Endothelial cell of umbilical vein (primary cell): ENCODE data around the gene OTP. TPM values are rescaled to one million over a fixed set of nuclear protein-coding genes. Genes with fewer than 3 reads are reported as not detected.

Source experiments
- BruUV-seq: library from RNA; stranded (reverse); fragments of 400-500 nt; replicated peaks from 2 replicates; lab custom pipeline; 2021; lab: Mats Ljungman, UMichigan
- CTCF ChIA-PET: fragments of 300-600, 350-600 bp; sonication (Branson Sonifier 250); formaldehyde crosslinking; loops from one replicate; lab custom pipeline; 2021; ENCODE audit warnings: antibody characterized with exemption, inconsistent platforms; lab: Charles Lee
- POLR2A ChIA-PET: fragments of 300-600, 350-600 bp; sonication (Branson Sonifier 250); formaldehyde crosslinking; loops from one replicate; lab custom pipeline; 2021; ENCODE audit warnings: antibody characterized with exemption, inconsistent platforms; lab: Charles Lee
- DNase-seq: peaks from one replicate; pipeline ENCODE4 v3.0.0-alpha.2; 2011; ENCODE audit warnings: low read depth, low spot score
- FAIRE-seq: peaks from 2 replicates; lab custom pipeline; 2011; peaks lifted over from hg19 to GRCh38; lab: Jason Lieb, UNC
- H2AFZ ChIP-seq: 2 replicates; pipeline ENCODE4 v1.6.0; 2012; ENCODE audit warnings: low read depth, low read length, control low read depth, inconsistent platforms
- H3K27ac ChIP-seq: 2 replicates; pipeline ENCODE4 v1.5.1; 2011; ENCODE audit warnings: low read depth, mild to moderate bottlenecking, control low read depth, low read length, moderate library complexity; ENCODE audit not compliant: insufficient read depth
- H3K27me3 ChIP-seq, 2 experiments: 2 replicates each; pipeline versions ENCODE4 v1.6.0 to v1.6.1; 2011; ENCODE audit warnings: low read length in 2 of 2, mixed read lengths in 1 of 2; ENCODE audit not compliant: control insufficient read depth in 2 of 2, insufficient read depth in 2 of 2
- H3K36me3 ChIP-seq, 2 experiments: 2 replicates in 1 of 2; 3 replicates in 1 of 2; pipeline ENCODE4 v1.5.1; 2011; ENCODE audit warnings: low read length in 2 of 2, mild to moderate bottlenecking in 1 of 2, moderate library complexity in 1 of 2; ENCODE audit not compliant: control insufficient read depth in 2 of 2, insufficient read depth in 2 of 2; ENCODE audit errors: extremely low read depth in 1 of 2
- H3K4me1 ChIP-seq: 3 replicates; pipeline ENCODE4 v1.5.1; 2011; ENCODE audit warnings: mild to moderate bottlenecking, low read length; ENCODE audit not compliant: control insufficient read depth, insufficient read depth; ENCODE audit errors: extremely low read depth
- H3K4me2 ChIP-seq: 2 replicates; pipeline ENCODE4 v1.6.1; 2011; ENCODE audit warnings: low read length, control low read depth, mixed read lengths; ENCODE audit not compliant: insufficient read depth
- H3K4me3 ChIP-seq, 3 experiments: fragments of 200-600 bp in 1 of 3; sonication (generic), shearing (Covaris generic) in 1 of 3; replicated peaks in 1 of 3; 2 replicates each; pipeline ENCODE4 v1.5.1; 2011 to 2016; ENCODE audit warnings: control low read depth in 3 of 3, low read length in 3 of 3, mild to moderate bottlenecking in 2 of 3, inconsistent platforms in 1 of 3, low read depth in 1 of 3, moderate library complexity in 1 of 3; ENCODE audit not compliant: insufficient read depth in 1 of 3
- H3K79me2 ChIP-seq: 2 replicates; pipeline ENCODE4 v1.6.0; 2012; ENCODE audit warnings: low read length, inconsistent platforms; ENCODE audit not compliant: control insufficient read depth, insufficient read depth
- H3K9ac ChIP-seq: replicated peaks from 2 replicates; pipeline ENCODE3; 2011; ENCODE audit warnings: low read length, control low read depth; ENCODE audit not compliant: insufficient read depth; ENCODE audit errors: extremely low read depth
- H3K9me1 ChIP-seq: replicated peaks from 3 replicates; pipeline ENCODE4 v1.6.0; 2011; ENCODE audit warnings: mild to moderate bottlenecking, low read length; ENCODE audit not compliant: control insufficient read depth, insufficient read depth; ENCODE audit errors: extremely low read depth
- H3K9me3 ChIP-seq: replicated peaks from 2 replicates; pipeline ENCODE4 v1.5.1; 2012; ENCODE audit warnings: low read length, inconsistent platforms; ENCODE audit not compliant: control insufficient read depth, insufficient read depth
- H4K20me1 ChIP-seq: replicated peaks from 2 replicates; pipeline ENCODE3; 2011; ENCODE audit warnings: mild to moderate bottlenecking, low read length; ENCODE audit not compliant: control insufficient read depth, insufficient read depth; ENCODE audit errors: extremely low read depth
- CTCF ChIP-seq, 2 donors: IDR thresholded peaks; 1 replicate in 1 of 2; 2 replicates in 1 of 2; pipeline ENCODE4 v1.5.1; 2011; ENCODE audit warnings: low read length in 2 of 2, mild to moderate bottlenecking in 2 of 2, moderate library complexity in 2 of 2, control low read depth in 1 of 2, inconsistent platforms in 1 of 2, low read depth in 1 of 2; ENCODE audit not compliant: insufficient read depth in 1 of 2; ENCODE audit errors: extremely low read depth in 1 of 2
- EZH2 ChIP-seq: IDR thresholded peaks from 2 replicates; pipeline ENCODE4 v1.6.1; 2012; ENCODE audit warnings: borderline replicate concordance, low read depth, mild to moderate bottlenecking, moderate library complexity, low read length, inconsistent platforms; ENCODE audit not compliant: severe bottlenecking
- FOS ChIP-seq: IDR thresholded peaks from 2 replicates; pipeline ENCODE4 v1.6.1; 2011; ENCODE audit warnings: mild to moderate bottlenecking, low read length, moderate library complexity, borderline replicate concordance; ENCODE audit not compliant: insufficient read depth
- GATA2 ChIP-seq: IDR thresholded peaks from 2 replicates; pipeline ENCODE4 v1.7.0; 2011; ENCODE audit warnings: low read depth, mild to moderate bottlenecking, moderate library complexity, mixed read lengths, low read length; ENCODE audit not compliant: insufficient read length, insufficient read depth
- JUN ChIP-seq: IDR thresholded peaks from 2 replicates; pipeline ENCODE4 v1.6.1; 2011; ENCODE audit warnings: borderline replicate concordance, low read depth; ENCODE audit not compliant: insufficient read length, insufficient read depth
- MAX ChIP-seq: IDR thresholded peaks from 2 replicates; pipeline ENCODE4 v1.6.1; 2011; ENCODE audit not compliant: insufficient read depth, insufficient read length
- MYC ChIP-seq: IDR thresholded peaks from one replicate; pipeline ENCODE4 v1.6.1; 2011; ENCODE audit warnings: mild to moderate bottlenecking, low read depth, low read length
- POLR2A ChIP-seq: IDR thresholded peaks from 2 replicates; pipeline ENCODE4 v1.6.1; 2012; ENCODE audit warnings: low read depth, mild to moderate bottlenecking, control low read depth, low read length
- POLR2AphosphoS5 ChIP-seq: IDR thresholded peaks from 2 replicates; pipeline ENCODE4 v1.6.1; 2012; ENCODE audit warnings: low read depth, mild to moderate bottlenecking, control low read depth, low read length, moderate library complexity; ENCODE audit not compliant: insufficient read depth
- dilution Hi-C: fragments of 300-500 bp; cut with MboI; formaldehyde crosslinking; loops from one replicate; pipeline ENCODE4 v1.15.0; 2019; ENCODE audit warnings: low sequenced_read_pairs; ENCODE audit not compliant: extremely low pct_ligation_motif_present
- intact Hi-C: fragments of 100-400 bp; cut with micrococcal nuclease; formaldehyde crosslinking; loops from one replicate; pipeline ENCODE4 v1.10.0; 2022
- polyA plus RNA-seq, 4 experiments: library from polyadenylated mRNA; depleted of rRNA in 3 of 4; stranded (reverse) in 3 of 4; unstranded in 1 of 4; fragments of >200 nt; gene quantifications; 2 replicates each; pipeline versions ENCODE4 v1.2.1 to v1.2.3, GENCODE V29; 2011 to 2012; ENCODE audit warnings: missing spikeins in 1 of 4
- total RNA-seq: library from RNA; stranded (reverse); gene quantifications from 2 replicates; pipeline ENCODE4 v1.2.3, GENCODE V29; 2021

The OTP gene
- total and polyA plus RNA-seq, 2 donors (not counting 3 experiments of a cell fraction or from before 2014, with no cell fraction given) = not detected

- H3K9me1 ChIP-seq = no peaks in the 10 kb centered on the region
- H4K20me1 ChIP-seq = no peaks in the 10 kb centered on the region
- H3K27me3 ChIP-seq = peaks cover 5 to 7% of the 10 kb centered on the region in 2 experiments
- FAIRE-seq (no peak), DNase-seq (no peak)
- TF ChIP-seq CTCF (IDR thresholded peaks at IDR 0.05; ENCODE audit: extremely low read depth in 1 of 2, insufficient read depth in 1 of 2, low read depth in 1 of 2, low read length in 2 of 2) (no peak), FOS (no peak), MYC (no peak), EZH2 (no peak), POLR2A (no peak), POLR2AphosphoS5 (no peak), JUN (no peak), MAX (no peak), GATA2 (no peak)
- H3K4me2 ChIP-seq = no peak overlapping the region
- dilution Hi-C loops = no loop called here
- H3K4me3 ChIP-seq = no peak overlapping the region
- ChIA-PET POLR2A (no interaction called here), CTCF (interaction anchor here (1.1 to 1.5 kb wide), 3 partner anchors 13 to 40 kb away, joined by 3 read pairs; no protein-coding TSS in a partner anchor)
- no peaks in the 10 kb centered on the region for H3K4me1 ChIP-seq
- no peaks in the 10 kb centered on the region for H3K79me2 ChIP-seq
- no peak overlapping the region for H2AFZ ChIP-seq
- BruUV-seq = no TSS peak
- no peak overlapping the region for H3K27ac ChIP-seq
- H3K9me3 ChIP-seq = no peaks in the 10 kb centered on the region
- intact Hi-C loops = no loop called here
- no peak overlapping the region for H3K9ac ChIP-seq
- no peaks in the 10 kb centered on the region for H3K36me3 ChIP-seq
Observed at GRCh38 chr5:77590347-77590746, 48.2 kb downstream of the OTP start.
